ENCODE results near the gene HS6ST3. TPM values are rescaled to one million over a fixed set of nuclear protein-coding genes. Genes with fewer than 3 reads are reported as not detected.

HS6ST3 gene
- total and polyA plus RNA-seq, 9 of the 15 experiments (the other 6 are each of a cell fraction or from before 2014, with no cell fraction given) = not detected

DNA sequence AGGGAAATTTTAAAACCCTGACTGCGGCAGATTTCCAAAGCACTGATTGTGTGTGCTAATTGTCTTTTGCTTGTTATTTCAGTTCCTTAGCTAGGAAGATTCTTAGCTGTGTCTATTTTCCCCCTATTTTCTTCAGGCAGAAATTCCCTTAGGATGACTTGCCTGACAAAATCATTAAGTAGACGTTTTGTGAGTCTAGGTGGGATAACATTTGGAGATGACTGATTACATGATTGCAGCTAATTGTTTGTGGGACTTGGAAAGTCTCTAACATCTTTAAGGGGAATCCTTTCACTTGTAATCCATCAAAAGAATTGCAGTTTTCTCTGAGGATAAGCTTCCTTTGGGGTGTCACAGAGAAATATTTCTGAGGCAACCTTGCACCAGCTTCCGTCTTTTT is 676.4 kb downstream of the HS6ST3 start:
- no peak overlapping the region for H3K4me3 ChIP-seq
- H3K27ac ChIP-seq (ENCODE audit: extremely low read depth, low read depth, low read length) = no peak overlapping the region
- H3K4me1 ChIP-seq (replicated peaks in 1 of 2; ENCODE audit: control insufficient read depth in 2 of 2, insufficient read depth in 2 of 2, low read length in 2 of 2) = no peaks in the 10 kb centered on the region
- H3K9me1 ChIP-seq (ENCODE audit: control insufficient read depth, insufficient read depth, low read length) = no peaks in the 10 kb centered on the region
- FAIRE-seq (no peak), ATAC-seq (no peak), DNase-seq (ENCODE audit: extremely low read depth in 1 of 4, low spot score in 3 of 4) (no peak)
- intact Hi-C loops (cut with micrococcal nuclease) = no loop called here
- no peaks in the 10 kb centered on the region for H3K36me3 ChIP-seq (ENCODE audit: control insufficient read depth, insufficient read depth, low read length)
- no peaks in the 10 kb centered on the region for H4K20me1 ChIP-seq (replicated peaks; ENCODE audit: control insufficient read depth, insufficient read depth, low read length)
- no peak overlapping the region for H3K4me2 ChIP-seq (ENCODE audit: insufficient read depth, low read length)
- TF ChIP-seq PTRF (tag; IDR thresholded peaks at IDR 0.05) = no peak
- TF ChIP-seq, protein P1, sequence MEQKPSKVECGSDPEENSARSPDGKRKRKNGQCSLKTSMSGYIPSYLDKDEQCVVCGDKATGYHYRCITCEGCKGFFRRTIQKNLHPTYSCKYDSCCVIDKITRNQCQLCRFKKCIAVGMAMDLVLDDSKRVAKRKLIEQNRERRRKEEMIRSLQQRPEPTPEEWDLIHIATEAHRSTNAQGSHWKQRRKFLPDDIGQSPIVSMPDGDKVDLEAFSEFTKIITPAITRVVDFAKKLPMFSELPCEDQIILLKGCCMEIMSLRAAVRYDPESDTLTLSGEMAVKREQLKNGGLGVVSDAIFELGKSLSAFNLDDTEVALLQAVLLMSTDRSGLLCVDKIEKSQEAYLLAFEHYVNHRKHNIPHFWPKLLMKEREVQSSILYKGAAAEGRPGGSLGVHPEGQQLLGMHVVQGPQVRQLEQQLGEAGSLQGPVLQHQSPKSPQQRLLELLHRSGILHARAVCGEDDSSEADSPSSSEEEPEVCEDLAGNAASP (IDR thresholded peaks at IDR 0.05) = no peak
- POLR2A ChIA-PET = interaction anchor here (1.2 kb wide), 1 partner anchor 14 kb away, joined by 3 read pairs; no protein-coding TSS in a partner anchor
- no peaks in the 10 kb centered on the region for H3K9me3 ChIP-seq (replicated peaks; ENCODE audit: control insufficient read depth, insufficient read depth, low read depth, low read length)
- no peak overlapping the region for H3K9ac ChIP-seq (ENCODE audit: insufficient read depth in 1 of 2, low read depth in 2 of 2, low read length in 2 of 2)
- in situ Hi-C loops (cut with MboI) = no loop called here
- no peaks in the 10 kb centered on the region for H3K79me2 ChIP-seq (ENCODE audit: control insufficient read depth, insufficient read depth, low read length)
- no peaks in the 10 kb centered on the region for H3K27me3 ChIP-seq (ENCODE audit: control insufficient read depth in 2 of 2, insufficient read depth in 2 of 2, low read length in 2 of 2)
- 0% methylated on average over 3 of the region's 3 CpGs for WGBS (ENCODE audit: insufficient coverage, low coverage, missing lambda C conversion rate)
- no peak overlapping the region for H2AFZ ChIP-seq (ENCODE audit: low read depth, low read length)
- CTCF ChIA-PET (ENCODE audit: low intra/inter-chr PET ratio) = no interaction called here
- BruUV-seq (replicated peaks) = no TSS peak

DNA sequence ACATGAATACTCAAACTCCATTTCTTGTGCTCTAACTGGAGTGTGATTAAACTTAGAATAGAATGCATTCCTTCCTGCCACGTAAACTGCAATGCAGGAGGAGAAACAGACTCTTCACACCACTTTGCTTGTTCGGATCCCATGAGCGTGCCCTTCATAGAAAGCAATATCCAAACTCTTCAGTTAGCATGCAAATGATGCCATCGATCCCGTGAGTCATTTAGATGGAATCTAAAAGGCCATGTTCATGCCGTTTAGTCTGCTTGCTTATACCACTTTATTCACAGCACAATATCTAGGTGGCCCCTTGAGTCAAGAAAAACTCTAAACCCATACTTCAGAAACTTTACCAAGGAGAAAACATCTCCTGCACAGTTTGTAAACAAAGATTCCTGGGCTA is 678.6 kb downstream of the HS6ST3 start:
- Histone ChIP-seq H4K20me1 (replicated peaks; ENCODE audit: control insufficient read depth, insufficient read depth, low read length) (no peaks in the 10 kb centered on the region), H3K9ac (ENCODE audit: insufficient read depth in 1 of 2, low read depth in 2 of 2, low read length in 2 of 2) (no peak overlapping the region), H3K9me3 (replicated peaks; ENCODE audit: control insufficient read depth, insufficient read depth, low read depth, low read length) (no peaks in the 10 kb centered on the region), H3K36me3 (ENCODE audit: control insufficient read depth, insufficient read depth, low read length) (no peaks in the 10 kb centered on the region), H3K9me1 (ENCODE audit: control insufficient read depth, insufficient read depth, low read length) (no peaks in the 10 kb centered on the region), H3K4me2 (ENCODE audit: insufficient read depth, low read length) (no peak overlapping the region), H3K27me3 (ENCODE audit: control insufficient read depth in 2 of 2, insufficient read depth in 2 of 2, low read length in 2 of 2) (no peaks in the 10 kb centered on the region), H3K4me3 (no peak overlapping the region), H3K4me1 (replicated peaks in 1 of 2; ENCODE audit: control insufficient read depth in 2 of 2, insufficient read depth in 2 of 2, low read length in 2 of 2) (no peaks in the 10 kb centered on the region), H3K27ac (ENCODE audit: extremely low read depth, low read depth, low read length) (no peak overlapping the region), H2AFZ (ENCODE audit: low read depth, low read length) (no peak overlapping the region), H3K79me2 (ENCODE audit: control insufficient read depth, insufficient read depth, low read length) (no peaks in the 10 kb centered on the region)
- in situ Hi-C loops (cut with MboI) = no loop called here
- 0% methylated on average over 6 of the region's 6 CpGs for WGBS (ENCODE audit: insufficient coverage, low coverage, missing lambda C conversion rate)
- no peak for DNase-seq (ENCODE audit: extremely low read depth in 1 of 4, low spot score in 3 of 4)
- no TSS peak for BruUV-seq (replicated peaks)
- CTCF ChIA-PET (ENCODE audit: low intra/inter-chr PET ratio) = no interaction called here
- POLR2A ChIA-PET = interaction anchor here (0.6 kb wide), 1 partner anchor 187 kb away, joined by 3 read pairs; no protein-coding TSS in a partner anchor
- no peak for ATAC-seq
- intact Hi-C loops (cut with micrococcal nuclease) = no loop called here
- no peak for FAIRE-seq
- TF ChIP-seq TCFL5 (CRISPR knock-in tag; conservative IDR thresholded peaks at IDR 0.05) (no peak), JUN (IDR thresholded peaks at IDR 0.05; ENCODE audit: borderline replicate concordance, low read depth, low read length) (no peak), JUN (CRISPR knock-in tag; IDR thresholded peaks at IDR 0.05; ENCODE audit: borderline replicate concordance) (no peak), HLTF (IDR thresholded peaks at IDR 0.05) (no peak), SMARCB1 (IDR thresholded peaks at IDR 0.05; ENCODE audit: insufficient read length, low read depth) (no peak)
- TF ChIP-seq, protein P2, sequence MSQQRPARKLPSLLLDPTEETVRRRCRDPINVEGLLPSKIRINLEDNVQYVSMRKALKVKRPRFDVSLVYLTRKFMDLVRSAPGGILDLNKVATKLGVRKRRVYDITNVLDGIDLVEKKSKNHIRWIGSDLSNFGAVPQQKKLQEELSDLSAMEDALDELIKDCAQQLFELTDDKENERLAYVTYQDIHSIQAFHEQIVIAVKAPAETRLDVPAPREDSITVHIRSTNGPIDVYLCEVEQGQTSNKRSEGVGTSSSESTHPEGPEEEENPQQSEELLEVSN (IDR thresholded peaks at IDR 0.05; ENCODE audit: borderline replicate concordance in 1 of 2, extremely low read depth in 1 of 2, insufficient read depth in 1 of 2, insufficient read length in 1 of 2, low read depth in 1 of 2, low read length in 1 of 2, poor library complexity in 1 of 2, severe bottlenecking in 1 of 2) = no peak
- TF ChIP-seq, protein P3, sequence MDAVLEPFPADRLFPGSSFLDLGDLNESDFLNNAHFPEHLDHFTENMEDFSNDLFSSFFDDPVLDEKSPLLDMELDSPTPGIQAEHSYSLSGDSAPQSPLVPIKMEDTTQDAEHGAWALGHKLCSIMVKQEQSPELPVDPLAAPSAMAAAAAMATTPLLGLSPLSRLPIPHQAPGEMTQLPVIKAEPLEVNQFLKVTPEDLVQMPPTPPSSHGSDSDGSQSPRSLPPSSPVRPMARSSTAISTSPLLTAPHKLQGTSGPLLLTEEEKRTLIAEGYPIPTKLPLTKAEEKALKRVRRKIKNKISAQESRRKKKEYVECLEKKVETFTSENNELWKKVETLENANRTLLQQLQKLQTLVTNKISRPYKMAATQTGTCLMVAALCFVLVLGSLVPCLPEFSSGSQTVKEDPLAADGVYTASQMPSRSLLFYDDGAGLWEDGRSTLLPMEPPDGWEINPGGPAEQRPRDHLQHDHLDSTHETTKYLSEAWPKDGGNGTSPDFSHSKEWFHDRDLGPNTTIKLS (IDR thresholded peaks at IDR 0.05; ENCODE audit: borderline replicate concordance, low read depth) = no peak
- TF ChIP-seq, protein P4, sequence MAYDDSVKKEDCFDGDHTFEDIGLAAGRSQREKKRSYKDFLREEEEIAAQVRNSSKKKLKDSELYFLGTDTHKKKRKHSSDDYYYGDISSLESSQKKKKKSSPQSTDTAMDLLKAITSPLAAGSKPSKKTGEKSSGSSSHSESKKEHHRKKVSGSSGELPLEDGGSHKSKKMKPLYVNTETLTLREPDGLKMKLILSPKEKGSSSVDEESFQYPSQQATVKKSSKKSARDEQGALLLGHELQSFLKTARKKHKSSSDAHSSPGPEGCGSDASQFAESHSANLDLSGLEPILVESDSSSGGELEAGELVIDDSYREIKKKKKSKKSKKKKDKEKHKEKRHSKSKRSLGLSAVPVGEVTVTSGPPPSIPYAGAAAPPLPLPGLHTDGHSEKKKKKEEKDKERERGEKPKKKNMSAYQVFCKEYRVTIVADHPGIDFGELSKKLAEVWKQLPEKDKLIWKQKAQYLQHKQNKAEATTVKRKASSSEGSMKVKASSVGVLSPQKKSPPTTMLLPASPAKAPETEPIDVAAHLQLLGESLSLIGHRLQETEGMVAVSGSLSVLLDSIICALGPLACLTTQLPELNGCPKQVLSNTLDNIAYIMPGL (CRISPR knock-in tag; IDR thresholded peaks at IDR 0.05) = no peak
